Omental fat pad (tissue), 4 donors: ENCODE measurements around the gene MLEC. TPM values are rescaled to one million over a fixed set of nuclear protein-coding genes. Genes with fewer than 3 reads are reported as not detected.

Experiments
- ATAC-seq: fragments of 150-250 bp; one replicate; pipeline ENCODE4 v1.9.1; 2016; ENCODE audit warnings: mild to moderate bottlenecking, moderate library complexity; ENCODE audit not compliant: low FRiP score
- DNase-seq: peaks from one replicate; pipeline ENCODE4 v3.0.0-alpha.2; 2019; ENCODE audit warnings: low spot score
- total RNA-seq, 4 donors: library from RNA; depleted of rRNA; stranded (reverse); fragments of >200 nt; gene quantifications; one replicate each; pipeline ENCODE4 v1.1.0, GENCODE V29; 2016
- TF ChIP-seq, protein P1 (sequence below), 3 donors: fragments of 450-650 bp; IDR thresholded peaks; one replicate each; pipeline ENCODE4 v1.5.1; 2016 to 2017; ENCODE audit warnings: antibody characterized with exemption in 3 of 3, mild to moderate bottlenecking in 3 of 3, moderate library complexity in 2 of 3

Gene MLEC
- total RNA-seq, 4 donors from 2014 or later = 84.8 to 121 (median 91.7) TPM

DNA sequence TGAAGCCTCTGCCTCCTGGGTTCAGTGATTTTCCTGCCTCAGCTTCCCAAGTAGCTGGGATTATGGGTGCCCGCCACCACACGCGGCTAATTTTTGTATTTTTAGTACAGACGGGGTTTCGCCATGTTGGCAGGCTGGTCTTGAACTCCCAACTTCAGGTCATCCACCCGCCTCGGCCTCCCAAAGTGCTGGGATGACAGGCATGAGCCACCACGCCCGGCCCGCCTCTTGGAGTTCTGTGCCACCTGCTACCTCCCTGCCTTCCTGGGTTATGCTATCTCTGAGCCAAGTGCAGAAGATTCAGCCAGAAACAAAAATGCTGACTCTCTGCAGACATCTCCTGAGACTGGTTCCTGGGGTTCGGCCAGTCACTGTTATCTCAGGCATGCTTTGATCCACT, 33.3 kb upstream of the MLEC start:
- DNase-seq (no peak), ATAC-seq (no peak)
- TF ChIP-seq, protein P1, sequence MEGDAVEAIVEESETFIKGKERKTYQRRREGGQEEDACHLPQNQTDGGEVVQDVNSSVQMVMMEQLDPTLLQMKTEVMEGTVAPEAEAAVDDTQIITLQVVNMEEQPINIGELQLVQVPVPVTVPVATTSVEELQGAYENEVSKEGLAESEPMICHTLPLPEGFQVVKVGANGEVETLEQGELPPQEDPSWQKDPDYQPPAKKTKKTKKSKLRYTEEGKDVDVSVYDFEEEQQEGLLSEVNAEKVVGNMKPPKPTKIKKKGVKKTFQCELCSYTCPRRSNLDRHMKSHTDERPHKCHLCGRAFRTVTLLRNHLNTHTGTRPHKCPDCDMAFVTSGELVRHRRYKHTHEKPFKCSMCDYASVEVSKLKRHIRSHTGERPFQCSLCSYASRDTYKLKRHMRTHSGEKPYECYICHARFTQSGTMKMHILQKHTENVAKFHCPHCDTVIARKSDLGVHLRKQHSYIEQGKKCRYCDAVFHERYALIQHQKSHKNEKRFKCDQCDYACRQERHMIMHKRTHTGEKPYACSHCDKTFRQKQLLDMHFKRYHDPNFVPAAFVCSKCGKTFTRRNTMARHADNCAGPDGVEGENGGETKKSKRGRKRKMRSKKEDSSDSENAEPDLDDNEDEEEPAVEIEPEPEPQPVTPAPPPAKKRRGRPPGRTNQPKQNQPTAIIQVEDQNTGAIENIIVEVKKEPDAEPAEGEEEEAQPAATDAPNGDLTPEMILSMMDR (IDR thresholded peaks at IDR 0.05) = no peak

GRCh38 chr12:120654656-120655055, 32.3 kb upstream of the MLEC start:
- no peak for ATAC-seq
- DNase-seq = no peak

GRCh38 chr12:120656008-120656407, 30.9 kb upstream of the MLEC start:
- DNase-seq (no peak), ATAC-seq (no peak)
- TF ChIP-seq, protein P1 (IDR thresholded peaks at IDR 0.05) = no peak

More at GRCh38 chr12:120654656-120655055, 32.3 kb upstream of the MLEC start:
- TF ChIP-seq, protein P1 (IDR thresholded peaks at IDR 0.05) = no peak

DNA sequence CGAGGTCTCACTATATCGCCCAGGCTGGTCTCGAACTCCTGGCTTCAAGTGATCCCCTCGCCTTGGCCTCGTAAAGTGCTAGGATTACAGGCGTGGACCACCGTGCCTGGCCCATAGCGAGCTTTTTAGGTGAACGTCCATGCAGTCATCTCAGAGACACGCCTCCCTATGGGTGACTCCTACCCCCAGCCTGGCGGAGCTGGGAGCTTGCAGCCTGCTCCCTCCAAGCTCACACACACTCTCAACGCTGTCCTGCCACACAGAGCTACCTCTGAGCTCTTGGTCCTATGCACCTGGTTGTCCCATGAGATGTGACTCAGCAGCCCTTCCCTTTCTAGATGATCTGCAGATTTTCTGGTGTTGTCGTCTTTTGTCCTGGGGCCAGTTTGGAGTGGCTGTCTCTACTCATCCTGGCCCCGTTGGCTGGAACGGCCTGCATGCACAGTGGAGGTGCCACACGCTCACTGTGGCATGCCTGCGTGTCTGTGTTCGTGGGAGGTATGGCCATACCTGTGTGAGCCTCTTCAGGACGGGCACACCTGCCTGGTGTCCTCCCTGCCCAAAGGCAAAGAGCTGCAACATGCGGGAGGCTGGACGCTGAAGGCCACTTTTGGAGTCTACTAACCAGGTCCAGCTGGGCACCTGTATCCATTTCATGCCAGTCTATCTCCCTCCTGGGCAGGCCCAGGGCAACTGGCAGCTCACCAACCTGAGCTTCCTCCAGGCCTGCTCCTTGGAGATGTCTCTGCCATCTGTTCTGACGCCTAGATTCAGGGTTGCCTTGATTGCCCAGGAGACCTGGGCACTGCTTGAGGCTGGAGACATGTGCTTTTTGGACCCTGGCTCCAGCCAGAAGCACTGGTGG, 28.4 kb upstream of the MLEC start:
- TF ChIP-seq, protein P1 (IDR thresholded peaks at IDR 0.05) = no peak
- no peak for ATAC-seq
- DNase-seq = no peak

DNA sequence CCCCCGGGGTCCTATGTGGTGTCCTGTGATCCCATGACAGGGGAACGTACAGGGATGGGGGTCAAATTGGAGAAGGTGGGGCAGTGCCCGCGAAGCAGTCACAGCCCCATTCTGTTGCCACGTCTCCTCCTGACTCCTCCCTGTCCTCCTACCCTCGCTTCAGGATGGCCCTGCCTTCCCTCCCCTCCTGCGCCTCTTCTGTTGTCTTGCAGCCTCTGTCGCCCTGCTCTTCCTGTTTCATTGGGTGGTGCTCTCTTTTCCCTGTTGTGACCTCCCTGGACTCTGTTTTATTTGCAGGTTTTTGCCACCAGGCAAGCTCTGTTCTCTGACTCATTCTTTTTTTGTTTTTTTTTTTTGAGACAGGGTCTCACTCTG, 27.8 kb upstream of the MLEC start:
- DNase-seq = no peak
- ATAC-seq = no peak
- TF ChIP-seq, protein P1 (IDR thresholded peaks at IDR 0.05) = no peak

DNA sequence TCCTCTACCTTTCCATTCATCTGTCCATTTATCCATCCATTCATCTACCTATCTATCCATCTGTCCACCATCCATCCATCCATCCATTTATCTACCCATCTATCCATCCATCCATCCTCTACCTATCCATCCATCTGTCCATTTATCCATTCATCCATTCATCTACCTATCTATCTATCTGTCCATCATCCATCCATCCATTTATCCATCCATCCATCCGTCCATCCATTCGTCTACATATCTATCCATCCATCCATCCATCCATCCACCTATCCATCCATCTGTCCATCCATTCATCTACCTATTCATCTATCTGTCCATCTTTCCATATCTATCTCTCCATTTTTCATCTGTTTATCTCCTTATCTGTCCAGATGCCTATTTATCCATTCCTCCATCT, 25.5 kb upstream of the MLEC start:
- TF ChIP-seq, protein P1 (IDR thresholded peaks at IDR 0.05) = no peak
- DNase-seq (no peak), ATAC-seq (no peak)

GRCh38 chr12:120662879-120663278, 24.1 kb upstream of the MLEC start:
- ATAC-seq (no peak), DNase-seq (no peak)
- TF ChIP-seq, protein P1 (IDR thresholded peaks at IDR 0.05) = no peak
